Measurements from ENCODE around the gene RPTOR. TPM values are rescaled to one million over a fixed set of nuclear protein-coding genes. Genes with fewer than 3 reads are reported as not detected.
A peak's percentile ranks its signal among the peaks of the same experiment; 100 is the strongest.

RPTOR gene
- total RNA-seq, 1 experiment from 2014 or later: 9.1 TPM

GRCh38 chr17:80781211-80781610 is 236.6 kb downstream of the RPTOR start:
- no peak for DNase-seq (ENCODE audit: low read depth)

- no peak for DNase-seq (ENCODE audit: low read depth)
Observed at GRCh38 chr17:80781807-80782277, 237.2 kb downstream of the RPTOR start.

- DNase-seq (ENCODE audit: low read depth): no peak
Observed at GRCh38 chr17:80782536-80783427, 238.1 kb downstream of the RPTOR start.

GRCh38 chr17:80783486-80783885 is 238.8 kb downstream of the RPTOR start:
- no peak for DNase-seq (ENCODE audit: low read depth)

DNA sequence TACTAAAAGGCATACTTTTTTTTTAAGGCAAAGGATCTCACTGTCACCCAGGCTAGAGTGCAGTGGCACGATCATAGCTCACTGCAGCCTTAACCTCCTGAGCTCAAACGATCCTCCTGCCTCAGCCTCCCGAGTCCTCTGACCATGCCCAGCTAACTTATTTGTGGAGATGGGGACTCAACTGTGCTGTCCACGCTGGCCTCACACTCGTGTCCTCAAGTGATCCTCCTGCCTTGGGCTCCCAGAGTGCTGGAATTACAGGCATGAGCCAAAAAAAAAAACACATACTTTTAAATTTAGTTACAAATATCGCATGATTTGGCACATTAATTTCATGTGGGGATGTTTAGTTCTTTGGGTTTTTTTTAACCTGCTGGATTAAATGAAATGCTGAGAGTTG is 239.3 kb downstream of the RPTOR start:
- DNase-seq (ENCODE audit: low read depth): no peak

DNA sequence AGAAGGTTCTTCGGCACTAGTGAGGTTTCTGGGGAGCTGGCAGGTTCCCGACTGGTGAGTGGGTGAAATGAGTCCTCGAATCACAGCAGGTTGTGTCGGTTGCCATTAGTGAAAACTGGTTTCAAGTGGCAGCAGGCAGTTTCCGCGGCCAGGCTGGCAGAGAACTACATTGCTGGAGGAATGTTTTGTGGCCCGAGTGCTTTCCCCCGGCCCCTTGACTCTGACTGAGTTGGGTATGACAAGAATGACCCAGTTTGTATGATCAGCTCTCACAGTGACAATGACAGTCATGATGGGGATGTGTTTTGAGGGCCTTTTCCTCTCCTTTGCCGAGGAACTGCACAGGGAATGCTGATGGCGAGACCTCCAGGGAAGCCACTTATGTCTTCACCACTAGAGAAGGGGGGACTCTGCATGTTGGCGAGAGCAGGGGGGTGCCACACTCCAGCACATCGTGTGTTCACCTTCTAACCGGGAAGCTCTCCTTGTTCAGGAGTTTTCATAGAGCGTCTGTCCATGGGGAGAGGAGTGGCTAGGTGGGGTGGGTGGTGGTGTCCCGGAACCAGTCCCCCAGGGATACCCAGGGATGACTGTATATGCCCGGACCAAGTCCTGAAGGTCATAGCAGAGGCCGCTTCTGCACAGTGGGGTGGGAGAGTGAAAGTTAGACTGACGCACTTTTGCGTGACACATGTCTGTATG is 241.0 kb downstream of the RPTOR start:
- no peak for DNase-seq (ENCODE audit: low read depth)

GRCh38 chr17:80786470-80786869 is 241.8 kb downstream of the RPTOR start:
- DNase-seq (ENCODE audit: low read depth): no peak

GRCh38 chr17:80786887-80787286 is 242.2 kb downstream of the RPTOR start:
- no peak for DNase-seq (ENCODE audit: low read depth)

- no peak for DNase-seq (ENCODE audit: low read depth)
Observed at GRCh38 chr17:80787881-80788280, 243.2 kb downstream of the RPTOR start.

- peak; percentile 94 for DNase-seq (ENCODE audit: low read depth)
Observed at GRCh38 chr17:80789356-80789902, 244.8 kb downstream of the RPTOR start.

- peak; percentile 47 for DNase-seq (ENCODE audit: low read depth)
Observed at GRCh38 chr17:80790021-80790765, 245.6 kb downstream of the RPTOR start.

GRCh38 chr17:80790981-80791742 is 246.5 kb downstream of the RPTOR start:
- DNase-seq (ENCODE audit: low read depth): no peak

GRCh38 chr17:80791758-80792284 is 247.2 kb downstream of the RPTOR start:
- DNase-seq (ENCODE audit: low read depth): peak; percentile 98

DNA sequence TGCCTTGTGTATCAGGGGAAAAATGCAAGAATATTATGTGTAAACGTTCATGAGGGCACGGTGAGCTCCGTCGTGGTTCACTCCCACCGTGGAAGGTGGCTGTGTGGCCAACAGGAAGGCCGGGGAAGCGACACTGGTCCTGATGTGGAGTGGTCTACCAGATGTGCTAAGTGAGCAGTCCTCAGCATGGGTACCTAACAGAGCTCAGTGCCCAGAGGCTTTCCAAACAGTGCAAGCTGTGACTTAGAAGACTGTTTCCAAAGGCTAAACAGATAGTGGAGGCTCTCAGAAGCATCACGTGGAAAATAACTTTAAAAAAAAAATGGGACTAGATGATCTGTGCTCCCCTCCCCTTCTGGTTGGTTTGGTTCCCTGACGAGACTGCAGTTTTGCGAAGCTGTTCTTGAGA is 247.7 kb downstream of the RPTOR start:
- peak; percentile 46 for DNase-seq (ENCODE audit: low read depth)

- no peak for DNase-seq (ENCODE audit: low read depth)
Observed at GRCh38 chr17:80793421-80793820, 248.8 kb downstream of the RPTOR start.

DNA sequence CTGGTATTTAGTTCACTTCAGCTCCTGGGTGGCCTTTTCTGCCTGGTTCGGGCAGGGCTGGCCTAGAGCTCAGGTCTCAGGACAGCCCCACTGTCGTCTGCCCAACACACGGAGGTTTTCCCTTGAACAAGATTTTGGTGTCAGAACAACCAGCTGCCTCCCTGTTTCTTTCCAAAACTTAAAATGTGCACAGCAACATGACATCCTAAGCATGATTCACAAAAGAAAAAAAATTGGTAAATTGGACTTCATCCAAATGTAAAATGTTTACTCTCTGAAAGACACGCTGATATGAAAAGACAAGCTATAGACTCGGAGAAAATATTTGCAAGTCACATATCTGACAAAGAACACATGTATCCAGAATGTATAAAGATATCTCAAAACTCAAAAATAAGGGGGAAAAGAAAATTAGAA is 249.2 kb downstream of the RPTOR start:
- no peak for DNase-seq (ENCODE audit: low read depth)

- DNase-seq (ENCODE audit: low read depth): no peak
Observed at GRCh38 chr17:80794281-80795089, 249.8 kb downstream of the RPTOR start.

DNA sequence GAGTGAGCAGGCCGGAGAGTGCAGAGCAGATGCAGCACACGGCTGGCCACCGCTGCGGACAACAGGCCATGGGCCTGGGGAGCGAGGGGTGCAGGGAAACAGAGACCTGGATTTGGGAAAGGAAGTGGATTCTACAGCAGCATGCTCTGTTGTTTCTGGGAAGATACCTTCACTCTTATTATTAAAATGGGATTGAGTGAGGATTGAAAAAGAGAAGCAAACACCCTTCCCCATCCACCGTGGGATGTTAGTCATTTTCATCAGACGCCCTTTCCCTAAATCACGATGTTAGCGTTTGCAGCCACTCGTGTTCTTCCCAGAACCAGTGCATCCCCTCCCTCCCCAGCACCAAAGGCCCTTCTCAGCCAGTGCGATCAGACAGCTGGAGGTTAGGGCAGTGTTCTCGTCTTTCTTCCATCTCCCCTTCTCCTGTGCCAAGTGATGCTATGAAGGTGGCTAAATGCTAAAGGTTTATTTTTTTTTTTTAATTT is 250.5 kb downstream of the RPTOR start:
- DNase-seq (ENCODE audit: low read depth): no peak

DNA sequence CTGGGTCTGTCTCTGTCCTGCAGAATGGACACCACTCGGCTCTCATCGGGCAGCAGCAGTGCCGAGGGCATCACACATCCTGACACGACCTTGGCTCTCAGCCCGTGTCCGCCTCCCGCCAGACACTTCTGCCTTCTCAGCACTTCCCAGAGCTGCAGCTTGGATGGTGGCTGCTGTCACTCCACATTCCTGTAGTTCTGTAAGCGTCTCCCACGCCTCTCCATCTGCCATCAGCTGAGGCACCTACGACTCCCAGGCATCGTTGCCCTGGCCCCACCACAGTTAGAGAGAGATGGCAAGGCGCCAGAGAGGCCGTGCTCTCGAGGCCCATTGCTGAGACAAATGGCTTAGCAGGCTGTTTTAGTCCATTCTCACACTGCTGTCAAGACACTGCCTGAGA is 251.1 kb downstream of the RPTOR start:
- no peak for DNase-seq (ENCODE audit: low read depth)

- DNase-seq (ENCODE audit: low read depth): no peak
Observed at GRCh38 chr17:80796430-80796861, 251.8 kb downstream of the RPTOR start.

All from Daoy (cell line).